SHP77 (cell line): ENCODE results near the gene ERFL.

Experiments used
- DNase-seq, 2 experiments: peaks; one replicate each; lab custom pipeline; 2025; lab: John Stamatoyannopoulos, UW

Gene ERFL

DNA sequence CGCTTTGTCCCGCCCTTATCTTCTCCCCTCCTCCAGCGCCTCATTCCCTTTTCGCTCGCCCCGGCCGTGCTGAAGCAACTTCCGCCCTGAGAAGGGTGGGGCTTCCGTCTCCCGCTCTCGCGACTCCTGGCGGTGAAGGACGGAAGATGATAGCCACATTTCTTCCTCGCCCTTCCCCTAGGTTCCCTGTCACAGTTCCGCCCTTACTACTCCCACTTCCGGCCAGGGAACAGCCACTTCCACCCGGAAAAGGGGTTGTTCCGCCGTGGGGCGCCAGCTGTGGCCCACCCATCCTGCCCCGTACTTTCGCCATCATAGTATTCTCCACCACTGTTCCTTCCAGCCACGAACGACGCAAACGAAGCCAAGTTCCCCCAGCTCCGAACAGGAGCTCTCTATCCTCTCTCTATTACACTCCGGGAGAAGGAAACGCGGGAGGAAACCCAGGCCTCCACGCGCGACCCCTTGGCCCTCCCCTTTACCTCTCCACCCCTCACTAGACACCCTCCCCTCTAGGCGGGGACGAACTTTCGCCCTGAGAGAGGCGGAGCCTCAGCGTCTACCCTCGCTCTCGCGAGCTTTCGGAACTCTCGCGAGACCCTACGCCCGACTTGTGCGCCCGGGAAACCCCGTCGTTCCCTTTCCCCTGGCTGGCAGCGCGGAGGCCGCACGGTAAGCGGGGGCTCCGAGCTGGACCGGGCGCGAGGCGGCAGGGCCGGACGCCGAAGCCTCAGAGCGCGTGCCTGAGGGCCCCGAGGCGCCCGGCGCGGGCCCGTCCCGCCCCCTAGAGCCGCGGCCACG is 68.4 kb downstream of the ERFL start, which contains the start of gene RPS19:
Gene RPS19, plus strand, starts transcription at position 638 of the 801 bp plus-strand sequence. CDS start 520 bp downstream, outside the sequence.
- DNase-seq, result peak; percentile 93 to 96

DNA sequence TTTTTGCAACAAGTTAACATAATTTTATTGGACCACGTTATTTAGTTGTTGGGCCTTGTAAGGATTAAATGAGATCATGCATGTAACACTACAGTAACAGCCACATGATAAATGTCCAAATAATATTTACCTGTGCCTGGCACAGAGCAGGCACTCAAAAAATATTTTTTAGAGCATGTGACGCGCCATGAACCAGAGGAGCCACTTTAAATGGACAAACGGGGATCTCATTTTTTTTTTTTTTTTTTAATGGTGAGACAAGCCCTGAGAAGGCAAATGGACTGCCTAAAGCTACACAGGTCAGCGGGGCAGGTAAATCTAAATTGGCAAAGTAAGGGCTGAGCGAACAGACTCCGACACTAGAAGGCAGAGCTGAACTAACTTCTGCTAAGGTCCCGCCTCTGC is 69.0 kb downstream of the ERFL start:
- no peak for DNase-seq
